ENCODE data around the gene CLSTN2.

CLSTN2 gene

GRCh38 chr3:140468407-140468806 is 533.4 kb downstream of the CLSTN2 start:
- DNase-seq = no peak

- DNase-seq = no peak
Measured at GRCh38 chr3:140469491-140469890, 534.5 kb downstream of the CLSTN2 start.

GRCh38 chr3:140470211-140470610 is 535.2 kb downstream of the CLSTN2 start:
- no peak for DNase-seq

GRCh38 chr3:140470962-140471361 is 536.0 kb downstream of the CLSTN2 start:
- DNase-seq = no peak

- no peak for DNase-seq
Measured at GRCh38 chr3:140472306-140473020, 537.5 kb downstream of the CLSTN2 start.

GRCh38 chr3:140487566-140487965 is 552.6 kb downstream of the CLSTN2 start:
- no peak for DNase-seq

- no peak for DNase-seq
Measured at GRCh38 chr3:140493271-140493670, 558.3 kb downstream of the CLSTN2 start.

- DNase-seq = no peak
Measured at GRCh38 chr3:140494970-140495369, 560.0 kb downstream of the CLSTN2 start.

- DNase-seq = no peak
Measured at GRCh38 chr3:140497331-140497730, 562.3 kb downstream of the CLSTN2 start.

- peak; percentile 16 for DNase-seq
Measured at GRCh38 chr3:140499114-140499757, 564.3 kb downstream of the CLSTN2 start.

GRCh38 chr3:140500473-140500872 is 565.5 kb downstream of the CLSTN2 start:
- no peak for DNase-seq

- DNase-seq = no peak
Measured at GRCh38 chr3:140501061-140501769, 566.2 kb downstream of the CLSTN2 start.

GRCh38 chr3:140501770-140502364 is 566.9 kb downstream of the CLSTN2 start:
- DNase-seq = no peak

- no peak for DNase-seq
Measured at GRCh38 chr3:140505213-140505612, 570.2 kb downstream of the CLSTN2 start.

- DNase-seq = no peak
Measured at GRCh38 chr3:140505876-140506275, 570.9 kb downstream of the CLSTN2 start.

GRCh38 chr3:140508550-140508949 is 573.6 kb downstream of the CLSTN2 start:
- no peak for DNase-seq

- DNase-seq = no peak
Measured at GRCh38 chr3:140509534-140509933, 574.5 kb downstream of the CLSTN2 start.

- no peak for DNase-seq
Measured at GRCh38 chr3:140510303-140510861, 575.4 kb downstream of the CLSTN2 start.

- DNase-seq = no peak
Measured at GRCh38 chr3:140521751-140522445, 586.9 kb downstream of the CLSTN2 start.

- no peak for DNase-seq
Measured at GRCh38 chr3:140522653-140523380, 587.8 kb downstream of the CLSTN2 start.

GRCh38 chr3:140523600-140523999 is 588.6 kb downstream of the CLSTN2 start:
- no peak for DNase-seq

GRCh38 chr3:140527156-140527555 is 592.2 kb downstream of the CLSTN2 start:
- DNase-seq = no peak

All from hematopoietic multipotent progenitor cell treated with erythropoietin and hydrocortisone succinate and interleukin-3 and kit ligand, for 4 days (in vitro differentiated cells).